A673 (cell line): ENCODE measurements around the gene ADSL. TPM values are rescaled to one million over a fixed set of nuclear protein-coding genes. Genes with fewer than 3 reads are reported as not detected.

Source experiments
- BruUV-seq: library from RNA; stranded (reverse); fragments of 400-500 nt; replicated peaks from 2 replicates; lab custom pipeline; 2021; lab: Mats Ljungman, UMichigan
- CTCF ChIA-PET: fragments of 300-600 bp; sonication (Branson Sonifier 250); formaldehyde crosslinking; loops from one replicate; lab custom pipeline; 2022; ENCODE audit warnings: antibody characterized with exemption; lab: Charles Lee
- POLR2A ChIA-PET: fragments of 300-600 bp; sonication (Branson Sonifier 250); formaldehyde crosslinking; loops from one replicate; lab custom pipeline; 2022; ENCODE audit warnings: antibody characterized with exemption; ENCODE audit not compliant: low non-redundant PET; lab: Charles Lee
- DNase-seq: peaks from one replicate; pipeline ENCODE4 v3.0.0-alpha.2; 2015; ENCODE audit warnings: low spot score
- H3K27ac ChIP-seq: fragments of 200-600 bp; sonication (generic); 2 replicates; pipeline ENCODE4 v1.5.1; 2016; ENCODE audit warnings: mixed run types, low read depth, mild to moderate bottlenecking, mixed read lengths, antibody characterized with exemption, low read length; ENCODE audit not compliant: poor library complexity, severe bottlenecking
- H3K27me3 ChIP-seq: fragments of 200-600 bp; sonication (generic); replicated peaks from 2 replicates; pipeline ENCODE4 v1.6.1; 2017; ENCODE audit warnings: mixed run types, low read depth, mild to moderate bottlenecking, mixed read lengths, antibody characterized with exemption, low read length; ENCODE audit not compliant: insufficient read depth, poor library complexity
- H3K36me3 ChIP-seq: fragments of 200-600 bp; sonication (generic); 2 replicates; pipeline ENCODE4 v1.6.1; 2016; ENCODE audit warnings: mixed run types, mild to moderate bottlenecking, mixed read lengths, antibody characterized with exemption, low read length; ENCODE audit not compliant: insufficient read depth, poor library complexity, severe bottlenecking
- H3K4me1 ChIP-seq: fragments of 200-600 bp; sonication (generic); 2 replicates; pipeline ENCODE4 v1.6.1; 2017; ENCODE audit warnings: mixed run types, mild to moderate bottlenecking, mixed read lengths, antibody characterized with exemption, low read length; ENCODE audit not compliant: insufficient read depth, poor library complexity, severe bottlenecking
- H3K4me3 ChIP-seq: fragments of 200-600 bp; sonication (generic); 2 replicates; pipeline ENCODE4 v1.5.1; 2016; ENCODE audit warnings: low read depth, mixed run types, mild to moderate bottlenecking, mixed read lengths, low read length; ENCODE audit not compliant: poor library complexity, severe bottlenecking
- H3K9me3 ChIP-seq: fragments of 200-600 bp; sonication (generic); 2 replicates; pipeline ENCODE4 v1.6.1; 2016; ENCODE audit warnings: mixed run types, low read depth, mild to moderate bottlenecking, mixed read lengths, antibody characterized with exemption, low read length; ENCODE audit not compliant: poor library complexity, severe bottlenecking
- CTCF ChIP-seq: fragments of 300-800, 200-600 bp; sonication (generic); conservative IDR thresholded peaks from 2 replicates; pipeline ENCODE4 v1.5.1; 2017; ENCODE audit warnings: low read depth, mild to moderate bottlenecking, antibody characterized with exemption, low read length, moderate library complexity, mixed read lengths
- EZH2 ChIP-seq: fragments of 200-600 bp; sonication (generic); IDR thresholded peaks from 2 replicates; pipeline ENCODE4 v1.6.1; 2017; ENCODE audit warnings: borderline replicate concordance, low read depth, mild to moderate bottlenecking, mixed read lengths, antibody characterized with exemption, low read length; ENCODE audit not compliant: poor library complexity, severe bottlenecking
- intact Hi-C: fragments of 100-400 bp; cut with micrococcal nuclease; formaldehyde crosslinking; loops from one replicate; pipeline ENCODE4 v1.10.0; 2022; ENCODE audit not compliant: unreplicated experiment
- total RNA-seq: library from RNA; stranded (reverse); gene quantifications from 2 replicates; pipeline ENCODE4 v1.2.3, GENCODE V29; 2021

Gene ADSL
- total RNA-seq, 1 experiment from 2014 or later = 133 TPM

DNA sequence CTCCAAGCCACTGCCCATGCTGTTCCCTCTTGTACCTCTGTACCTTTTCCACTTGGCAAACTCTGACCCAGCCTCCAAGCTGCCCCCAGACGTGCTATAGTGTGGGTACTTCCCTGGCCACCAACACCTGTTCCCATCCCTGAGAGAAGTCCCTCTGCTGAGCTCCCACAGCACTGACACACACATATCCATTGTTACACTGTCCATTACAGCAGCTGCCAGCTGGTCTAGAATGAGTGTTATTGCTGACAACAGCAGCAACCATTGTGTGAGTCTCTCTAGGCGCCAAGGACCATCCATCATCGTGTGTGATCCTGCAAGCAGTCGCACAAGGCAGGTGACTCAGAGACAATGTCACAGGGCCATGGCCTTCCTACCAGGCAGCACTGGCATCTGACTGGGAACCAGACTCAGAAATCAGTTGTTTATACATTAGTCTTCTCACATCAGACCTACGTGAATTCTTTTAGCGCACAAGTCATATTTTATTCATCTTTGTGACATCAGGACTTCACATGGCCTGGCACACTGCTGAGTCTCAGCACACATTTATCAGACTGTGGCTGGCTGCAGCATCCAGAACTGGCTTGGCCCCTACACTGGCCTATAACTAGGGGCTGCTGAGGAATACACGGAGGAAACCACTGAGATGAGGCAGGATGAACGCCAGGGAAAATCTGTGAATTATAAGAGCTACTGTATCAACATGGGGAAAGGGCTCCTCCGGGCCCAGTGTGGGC, 80.5 kb downstream of the ADSL start:
- CTCF ChIA-PET = interaction anchor here (0.5 kb wide), 1 partner anchor 30 kb away, joined by 3 read pairs; no protein-coding TSS in a partner anchor
- H3K27ac ChIP-seq = no peak overlapping the region

DNA sequence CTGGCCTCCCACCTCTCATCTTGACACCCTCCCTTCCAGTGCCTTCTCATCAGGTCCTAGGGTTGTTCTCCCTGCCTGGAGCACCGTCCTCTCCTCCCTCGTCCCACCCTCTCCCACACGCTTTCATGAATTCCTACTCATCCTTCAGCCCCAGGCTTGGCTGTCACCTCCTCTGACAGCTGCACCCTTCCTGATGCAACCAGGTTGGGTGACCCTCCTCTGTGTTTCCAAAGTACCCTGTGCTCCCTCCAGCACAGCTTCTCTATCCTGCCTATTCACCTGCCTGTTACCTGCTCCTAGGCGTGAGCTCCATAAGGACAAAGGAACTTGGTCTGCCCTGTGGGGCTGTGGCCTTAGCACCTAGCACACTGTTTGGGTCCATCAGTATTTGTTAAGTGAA, 82.5 kb downstream of the ADSL start:
- Histone ChIP-seq H3K9me3 (no peaks in the 10 kb centered on the region), H3K27me3 (no peaks in the 10 kb centered on the region), H3K36me3 (no peaks in the 10 kb centered on the region), H3K4me3 (no peak overlapping the region), H3K27ac (no peak overlapping the region), H3K4me1 (no peaks in the 10 kb centered on the region)
- TF ChIP-seq EZH2 = no peak
- no peak for TF ChIP-seq CTCF
- BruUV-seq = no TSS peak
- ChIA-PET CTCF (no interaction called here), POLR2A (no interaction called here)
- intact Hi-C loops = no loop called here
- no peak for DNase-seq

More for the DNA sequence above, 80.5 kb downstream of the ADSL start:
- Histone ChIP-seq H3K36me3 (no peaks in the 10 kb centered on the region), H3K4me1 (no peaks in the 10 kb centered on the region), H3K4me3 (no peak overlapping the region), H3K27me3 (no peaks in the 10 kb centered on the region), H3K9me3 (no peaks in the 10 kb centered on the region)
- no peak for DNase-seq
- intact Hi-C loops = no loop called here
- TF ChIP-seq EZH2 (no peak), CTCF (no peak)
- POLR2A ChIA-PET = no interaction called here
- no TSS peak for BruUV-seq

GRCh38 chr22:40429481-40429880, 83.2 kb downstream of the ADSL start:
- Histone ChIP-seq H3K36me3 (no peaks in the 10 kb centered on the region), H3K27me3 (no peaks in the 10 kb centered on the region), H3K4me3 (no peak overlapping the region), H3K4me1 (no peaks in the 10 kb centered on the region), H3K9me3 (no peaks in the 10 kb centered on the region), H3K27ac (no peak overlapping the region)
- ChIA-PET POLR2A (no interaction called here), CTCF (no interaction called here)
- TF ChIP-seq CTCF (no peak), EZH2 (no peak)
- DNase-seq = no peak
- intact Hi-C loops = no loop called here
- no TSS peak for BruUV-seq
